HepG2 (cell line): ENCODE measurements around the gene CRYZL1. TPM values are rescaled to one million over a fixed set of nuclear protein-coding genes. Genes with fewer than 3 reads are reported as not detected.
A peak's percentile ranks its signal among the peaks of the same experiment; 100 is the strongest.

Experiments used
- CHD2 ChIP-seq: IDR thresholded peaks from 2 replicates; pipeline ENCODE4 v1.6.1; 2011; ENCODE audit warnings: low read depth, low read length, improper control_type of control experiment
- HBP1 ChIP-seq: IDR thresholded peaks from 2 replicates; pipeline ENCODE4 v1.6.1; 2016; ENCODE audit warnings: low read depth, control low read depth
- HOXA7 ChIP-seq: sonication (generic); formaldehyde crosslinking; IDR thresholded peaks from 2 replicates; pipeline ENCODE4 v1.8.1; 2022; ENCODE audit warnings: mild to moderate bottlenecking, missing genetic modification reagents, moderate library complexity
- IKZF4 ChIP-seq: sonication (generic); formaldehyde crosslinking; IDR thresholded peaks from 2 replicates; pipeline ENCODE4 v1.5.1; 2020; ENCODE audit warnings: borderline replicate concordance, mild to moderate bottlenecking, low read depth, missing genetic modification reagents; ENCODE audit errors: not compliant biosample characterization
- MXD3 ChIP-seq: IDR thresholded peaks from 2 replicates; pipeline ENCODE4 v1.6.1; 2016; ENCODE audit warnings: mild to moderate bottlenecking, missing biosample characterization, missing genetic modification reagents
- MXD4 ChIP-seq: IDR thresholded peaks from 2 replicates; pipeline ENCODE4 v1.6.1; 2016; ENCODE audit warnings: mild to moderate bottlenecking, missing biosample characterization, missing genetic modification reagents
- NPAS2 ChIP-seq: sonication (generic); formaldehyde crosslinking; IDR thresholded peaks from 2 replicates; pipeline ENCODE4 v1.8.0; 2022; ENCODE audit warnings: mild to moderate bottlenecking, missing genetic modification reagents, borderline replicate concordance
- PAX8 ChIP-seq: sonication (generic); formaldehyde crosslinking; IDR thresholded peaks from 2 replicates; pipeline ENCODE4 v1.8.0; 2022; ENCODE audit warnings: mild to moderate bottlenecking, missing genetic modification reagents, borderline replicate concordance
- SALL1 ChIP-seq: sonication (generic); formaldehyde crosslinking; IDR thresholded peaks from 2 replicates; pipeline ENCODE4 v1.8.0; 2022; ENCODE audit warnings: mild to moderate bottlenecking, missing genetic modification reagents
- ZMAT3 ChIP-seq: sonication (generic); formaldehyde crosslinking; conservative IDR thresholded peaks from 2 replicates; pipeline ENCODE4 v1.7.0; 2021; ENCODE audit warnings: missing genetic modification reagents
- ZNF382 ChIP-seq: sonication (generic); formaldehyde crosslinking; IDR thresholded peaks from 2 replicates; pipeline ENCODE4 v1.5.0; 2020; ENCODE audit warnings: missing genetic modification reagents, mild to moderate bottlenecking, borderline replicate concordance
- ZNF562 ChIP-seq: sonication (generic); formaldehyde crosslinking; IDR thresholded peaks from 2 replicates; pipeline ENCODE4 v1.8.0; 2022; ENCODE audit warnings: missing genetic modification reagents, borderline replicate concordance
- polyA plus RNA-seq, 8 experiments: library from polyadenylated mRNA; depleted of rRNA in 3 of 8; stranded (reverse) in 7 of 8; unstranded in 1 of 8; fragments of >200 nt; fragmentation: Illumina TruSeq in 4 of 8; extraction: Trizol in 4 of 8; gene quantifications; 2 replicates each; pipeline versions ENCODE4 v1.2.1 to v1.2.3, GENCODE V29; 2011 to 2016; ENCODE audit warnings: low read depth in 4 of 8, missing spikeins in 1 of 8, mixed read lengths in 1 of 8; ENCODE audit not compliant: insufficient read depth in 1 of 8
- total RNA-seq, 5 experiments: library from RNA; depleted of rRNA; stranded (reverse); fragments of >200 nt; fragmentation: Illumina TruSeq; extraction: Trizol; gene quantifications; 2 replicates each; pipeline ENCODE4 v1.2.3, GENCODE V29; 2016; ENCODE audit warnings: low read depth in 1 of 5
- TF ChIP-seq, protein P1 (sequence below): sonication (generic); formaldehyde crosslinking; IDR thresholded peaks from 2 replicates; pipeline ENCODE4 v1.4.0; 2020; ENCODE audit warnings: missing genetic modification reagents
- TF ChIP-seq, protein P2 (sequence below): sonication (generic); formaldehyde crosslinking; IDR thresholded peaks from 2 replicates; pipeline ENCODE4 v1.5.0; 2020; ENCODE audit warnings: mild to moderate bottlenecking, missing genetic modification reagents, borderline replicate concordance

CRYZL1 gene
- total and polyA plus RNA-seq, 2 of the 13 experiments (the other 11 are each of a cell fraction or from before 2014, with no cell fraction given) = 20.3 to 27.7 TPM

GRCh38 chr21:33541756-33542639 is 99.5 kb downstream of the CRYZL1 start, which contains the start of gene GART (continued):
- TF ChIP-seq HBP1 = no peak
- TF ChIP-seq HOXA7 (CRISPR knock-in tag) = no peak
- TF ChIP-seq, protein P1, sequence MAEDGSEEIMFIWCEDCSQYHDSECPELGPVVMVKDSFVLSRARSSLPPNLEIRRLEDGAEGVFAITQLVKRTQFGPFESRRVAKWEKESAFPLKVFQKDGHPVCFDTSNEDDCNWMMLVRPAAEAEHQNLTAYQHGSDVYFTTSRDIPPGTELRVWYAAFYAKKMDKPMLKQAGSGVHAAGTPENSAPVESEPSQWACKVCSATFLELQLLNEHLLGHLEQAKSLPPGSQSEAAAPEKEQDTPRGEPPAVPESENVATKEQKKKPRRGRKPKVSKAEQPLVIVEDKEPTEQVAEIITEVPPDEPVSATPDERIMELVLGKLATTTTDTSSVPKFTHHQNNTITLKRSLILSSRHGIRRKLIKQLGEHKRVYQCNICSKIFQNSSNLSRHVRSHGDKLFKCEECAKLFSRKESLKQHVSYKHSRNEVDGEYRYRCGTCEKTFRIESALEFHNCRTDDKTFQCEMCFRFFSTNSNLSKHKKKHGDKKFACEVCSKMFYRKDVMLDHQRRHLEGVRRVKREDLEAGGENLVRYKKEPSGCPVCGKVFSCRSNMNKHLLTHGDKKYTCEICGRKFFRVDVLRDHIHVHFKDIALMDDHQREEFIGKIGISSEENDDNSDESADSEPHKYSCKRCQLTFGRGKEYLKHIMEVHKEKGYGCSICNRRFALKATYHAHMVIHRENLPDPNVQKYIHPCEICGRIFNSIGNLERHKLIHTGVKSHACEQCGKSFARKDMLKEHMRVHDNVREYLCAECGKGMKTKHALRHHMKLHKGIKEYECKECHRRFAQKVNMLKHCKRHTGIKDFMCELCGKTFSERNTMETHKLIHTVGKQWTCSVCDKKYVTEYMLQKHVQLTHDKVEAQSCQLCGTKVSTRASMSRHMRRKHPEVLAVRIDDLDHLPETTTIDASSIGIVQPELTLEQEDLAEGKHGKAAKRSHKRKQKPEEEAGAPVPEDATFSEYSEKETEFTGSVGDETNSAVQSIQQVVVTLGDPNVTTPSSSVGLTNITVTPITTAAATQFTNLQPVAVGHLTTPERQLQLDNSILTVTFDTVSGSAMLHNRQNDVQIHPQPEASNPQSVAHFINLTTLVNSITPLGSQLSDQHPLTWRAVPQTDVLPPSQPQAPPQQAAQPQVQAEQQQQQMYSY (CRISPR knock-in tag) = no peak
- no peak for TF ChIP-seq CHD2
- peak; percentile 62 for TF ChIP-seq MXD4
- no peak for TF ChIP-seq ZNF382 (CRISPR knock-in tag)
- TF ChIP-seq NPAS2 = no peak
- peak; percentile 43 for TF ChIP-seq SALL1 (CRISPR knock-in tag)
- no peak for TF ChIP-seq ZNF562 (CRISPR knock-in tag)
- TF ChIP-seq IKZF4 (CRISPR knock-in tag) = no peak
- TF ChIP-seq ZMAT3 (CRISPR knock-in tag) = no peak; the same call in 1 of the 2 replicates
- TF ChIP-seq MXD3 (CRISPR knock-in tag) = peak; percentile 50
- TF ChIP-seq, protein P2, sequence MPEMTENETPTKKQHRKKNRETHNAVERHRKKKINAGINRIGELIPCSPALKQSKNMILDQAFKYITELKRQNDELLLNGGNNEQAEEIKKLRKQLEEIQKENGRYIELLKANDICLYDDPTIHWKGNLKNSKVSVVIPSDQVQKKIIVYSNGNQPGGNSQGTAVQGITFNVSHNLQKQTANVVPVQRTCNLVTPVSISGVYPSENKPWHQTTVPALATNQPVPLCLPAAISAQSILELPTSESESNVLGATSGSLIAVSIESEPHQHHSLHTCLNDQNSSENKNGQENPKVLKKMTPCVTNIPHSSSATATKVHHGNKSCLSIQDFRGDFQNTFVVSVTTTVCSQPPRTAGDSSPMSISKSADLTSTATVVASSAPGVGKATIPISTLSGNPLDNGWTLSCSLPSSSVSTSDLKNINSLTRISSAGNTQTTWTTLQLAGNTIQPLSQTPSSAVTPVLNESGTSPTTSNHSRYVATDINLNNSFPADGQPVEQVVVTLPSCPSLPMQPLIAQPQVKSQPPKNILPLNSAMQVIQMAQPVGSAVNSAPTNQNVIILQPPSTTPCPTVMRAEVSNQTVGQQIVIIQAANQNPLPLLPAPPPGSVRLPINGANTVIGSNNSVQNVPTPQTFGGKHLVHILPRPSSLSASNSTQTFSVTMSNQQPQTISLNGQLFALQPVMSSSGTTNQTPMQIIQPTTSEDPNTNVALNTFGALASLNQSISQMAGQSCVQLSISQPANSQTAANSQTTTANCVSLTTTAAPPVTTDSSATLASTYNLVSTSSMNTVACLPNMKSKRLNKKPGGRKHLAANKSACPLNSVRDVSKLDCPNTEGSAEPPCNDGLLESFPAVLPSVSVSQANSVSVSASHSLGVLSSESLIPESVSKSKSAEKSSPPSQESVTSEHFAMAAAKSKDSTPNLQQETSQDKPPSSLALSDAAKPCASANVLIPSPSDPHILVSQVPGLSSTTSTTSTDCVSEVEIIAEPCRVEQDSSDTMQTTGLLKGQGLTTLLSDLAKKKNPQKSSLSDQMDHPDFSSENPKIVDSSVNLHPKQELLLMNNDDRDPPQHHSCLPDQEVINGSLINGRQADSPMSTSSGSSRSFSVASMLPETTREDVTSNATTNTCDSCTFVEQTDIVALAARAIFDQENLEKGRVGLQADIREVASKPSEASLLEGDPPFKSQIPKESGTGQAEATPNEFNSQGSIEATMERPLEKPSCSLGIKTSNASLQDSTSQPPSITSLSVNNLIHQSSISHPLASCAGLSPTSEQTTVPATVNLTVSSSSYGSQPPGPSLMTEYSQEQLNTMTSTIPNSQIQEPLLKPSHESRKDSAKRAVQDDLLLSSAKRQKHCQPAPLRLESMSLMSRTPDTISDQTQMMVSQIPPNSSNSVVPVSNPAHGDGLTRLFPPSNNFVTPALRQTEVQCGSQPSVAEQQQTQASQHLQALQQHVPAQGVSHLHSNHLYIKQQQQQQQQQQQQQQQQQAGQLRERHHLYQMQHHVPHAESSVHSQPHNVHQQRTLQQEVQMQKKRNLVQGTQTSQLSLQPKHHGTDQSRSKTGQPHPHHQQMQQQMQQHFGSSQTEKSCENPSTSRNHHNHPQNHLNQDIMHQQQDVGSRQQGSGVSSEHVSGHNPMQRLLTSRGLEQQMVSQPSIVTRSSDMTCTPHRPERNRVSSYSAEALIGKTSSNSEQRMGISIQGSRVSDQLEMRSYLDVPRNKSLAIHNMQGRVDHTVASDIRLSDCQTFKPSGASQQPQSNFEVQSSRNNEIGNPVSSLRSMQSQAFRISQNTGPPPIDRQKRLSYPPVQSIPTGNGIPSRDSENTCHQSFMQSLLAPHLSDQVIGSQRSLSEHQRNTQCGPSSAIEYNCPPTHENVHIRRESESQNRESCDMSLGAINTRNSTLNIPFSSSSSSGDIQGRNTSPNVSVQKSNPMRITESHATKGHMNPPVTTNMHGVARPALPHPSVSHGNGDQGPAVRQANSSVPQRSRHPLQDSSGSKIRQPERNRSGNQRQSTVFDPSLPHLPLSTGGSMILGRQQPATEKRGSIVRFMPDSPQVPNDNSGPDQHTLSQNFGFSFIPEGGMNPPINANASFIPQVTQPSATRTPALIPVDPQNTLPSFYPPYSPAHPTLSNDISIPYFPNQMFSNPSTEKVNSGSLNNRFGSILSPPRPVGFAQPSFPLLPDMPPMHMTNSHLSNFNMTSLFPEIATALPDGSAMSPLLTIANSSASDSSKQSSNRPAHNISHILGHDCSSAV (CRISPR knock-in tag) = no peak
- TF ChIP-seq PAX8 (CRISPR knock-in tag) = no peak
